ENCODE results near the gene MAGI2.

MAGI2 gene

GRCh38 chr7:78184299-78184698, 1269.2 kb downstream of the MAGI2 start:
- no peak overlapping the region for H3K27ac ChIP-seq
- TF ChIP-seq, protein P1, sequence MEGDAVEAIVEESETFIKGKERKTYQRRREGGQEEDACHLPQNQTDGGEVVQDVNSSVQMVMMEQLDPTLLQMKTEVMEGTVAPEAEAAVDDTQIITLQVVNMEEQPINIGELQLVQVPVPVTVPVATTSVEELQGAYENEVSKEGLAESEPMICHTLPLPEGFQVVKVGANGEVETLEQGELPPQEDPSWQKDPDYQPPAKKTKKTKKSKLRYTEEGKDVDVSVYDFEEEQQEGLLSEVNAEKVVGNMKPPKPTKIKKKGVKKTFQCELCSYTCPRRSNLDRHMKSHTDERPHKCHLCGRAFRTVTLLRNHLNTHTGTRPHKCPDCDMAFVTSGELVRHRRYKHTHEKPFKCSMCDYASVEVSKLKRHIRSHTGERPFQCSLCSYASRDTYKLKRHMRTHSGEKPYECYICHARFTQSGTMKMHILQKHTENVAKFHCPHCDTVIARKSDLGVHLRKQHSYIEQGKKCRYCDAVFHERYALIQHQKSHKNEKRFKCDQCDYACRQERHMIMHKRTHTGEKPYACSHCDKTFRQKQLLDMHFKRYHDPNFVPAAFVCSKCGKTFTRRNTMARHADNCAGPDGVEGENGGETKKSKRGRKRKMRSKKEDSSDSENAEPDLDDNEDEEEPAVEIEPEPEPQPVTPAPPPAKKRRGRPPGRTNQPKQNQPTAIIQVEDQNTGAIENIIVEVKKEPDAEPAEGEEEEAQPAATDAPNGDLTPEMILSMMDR (conservative IDR thresholded peaks at IDR 0.05), result no peak

DNA sequence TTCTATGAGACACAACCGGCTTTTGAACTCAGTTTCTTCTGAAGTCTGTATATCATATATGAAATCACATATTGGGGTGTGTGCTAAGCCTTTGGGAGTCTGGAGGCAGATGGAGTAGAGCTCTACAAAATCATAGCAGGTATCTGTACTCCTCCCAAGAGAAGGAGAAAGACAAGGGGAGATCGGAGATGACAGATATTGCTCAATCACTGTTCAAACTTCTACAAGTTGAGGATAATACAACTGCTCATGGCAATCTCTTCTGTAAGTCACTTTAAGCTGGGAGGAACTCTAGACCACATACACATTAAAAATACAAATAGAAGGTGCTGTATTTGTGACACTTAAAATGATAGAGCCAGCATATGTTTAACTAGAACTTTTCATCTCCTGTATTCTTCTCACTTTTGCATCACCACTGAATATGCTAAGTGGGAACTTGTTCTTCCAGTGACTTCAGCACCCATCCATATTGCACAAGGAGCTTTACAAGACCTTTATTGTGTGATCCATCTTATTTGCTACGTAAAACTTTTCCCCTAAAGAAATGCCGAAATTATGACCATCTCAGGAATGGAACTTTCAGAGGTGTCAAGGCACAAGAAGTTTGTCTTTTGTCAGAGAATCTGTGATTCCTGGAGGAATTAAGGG, 1273.5 kb downstream of the MAGI2 start:
- no peak overlapping the region for H3K27ac ChIP-seq
- TF ChIP-seq, protein P1 (conservative IDR thresholded peaks at IDR 0.05), result no peak

- no peak overlapping the region for H3K27ac ChIP-seq
- TF ChIP-seq, protein P1 (conservative IDR thresholded peaks at IDR 0.05), result no peak
Measured at GRCh38 chr7:78179211-78179610, 1274.3 kb downstream of the MAGI2 start.

GRCh38 chr7:78178319-78178718, 1275.1 kb downstream of the MAGI2 start:
- no peak overlapping the region for H3K27ac ChIP-seq
- TF ChIP-seq, protein P1 (conservative IDR thresholded peaks at IDR 0.05), result no peak

GRCh38 chr7:78176171-78176570, 1277.3 kb downstream of the MAGI2 start:
- TF ChIP-seq, protein P1 (conservative IDR thresholded peaks at IDR 0.05), result no peak
- no peak overlapping the region for H3K27ac ChIP-seq

DNA sequence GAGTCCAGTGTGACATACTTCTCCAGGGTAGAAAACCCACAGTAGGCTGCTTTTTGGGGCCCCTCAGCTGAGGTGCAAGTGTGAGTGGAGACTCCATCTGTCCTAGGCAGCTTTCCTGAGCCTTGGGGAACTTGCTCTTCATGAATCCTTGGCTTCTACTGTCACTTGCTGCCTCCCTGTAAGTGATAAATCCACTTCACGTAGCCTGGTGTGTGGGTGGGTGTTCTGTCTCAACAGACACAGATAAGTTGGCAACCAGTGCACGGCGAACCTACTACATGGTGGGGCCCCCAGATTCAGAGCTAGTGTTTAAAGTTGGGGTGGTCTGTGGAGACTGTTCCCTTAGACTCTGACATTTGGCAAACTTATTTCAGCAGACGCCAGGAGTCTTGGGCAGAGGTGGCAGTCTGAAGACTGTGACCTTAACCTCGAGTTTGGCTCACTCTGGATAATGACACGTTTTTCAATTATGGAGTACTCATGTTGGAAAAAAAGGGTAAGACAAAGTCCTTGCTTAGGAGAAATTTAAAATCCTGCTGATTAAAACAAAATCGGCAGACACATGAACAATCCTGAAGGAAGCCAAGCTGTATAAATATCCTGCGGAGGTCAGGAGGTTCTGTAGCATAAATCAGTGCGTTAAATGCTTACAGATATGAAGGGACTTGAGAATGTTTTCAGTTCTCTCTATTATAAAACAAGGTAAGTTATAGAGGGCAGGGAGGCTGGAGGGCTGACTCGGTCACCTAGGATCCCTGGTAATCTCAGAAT, 1278.0 kb downstream of the MAGI2 start:
- TF ChIP-seq, protein P1 (conservative IDR thresholded peaks at IDR 0.05), result no peak

DNA sequence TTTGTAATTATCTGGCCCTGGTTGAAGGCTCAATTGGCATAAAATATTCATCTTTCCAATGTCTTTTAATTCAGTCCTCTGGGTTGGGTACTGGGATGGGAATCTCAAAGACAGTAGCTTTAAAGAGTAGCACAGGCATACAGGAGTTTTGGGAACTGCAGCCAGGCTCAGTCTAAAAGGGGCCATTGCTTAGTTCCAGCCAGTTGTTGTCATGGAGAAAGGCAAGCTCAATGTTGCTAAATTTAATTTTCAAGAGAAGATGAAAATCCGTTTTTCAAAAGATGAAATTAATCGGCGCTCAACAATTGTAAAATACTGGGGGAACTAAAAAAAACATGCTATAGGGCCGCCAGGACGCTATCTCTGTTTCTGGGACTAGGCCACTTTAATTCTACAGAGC, 1279.8 kb downstream of the MAGI2 start:
- TF ChIP-seq, protein P1 (conservative IDR thresholded peaks at IDR 0.05), result no peak
- H3K27ac ChIP-seq, result no peak overlapping the region

More for the DNA sequence above, 1278.0 kb downstream of the MAGI2 start:
- no peak overlapping the region for H3K27ac ChIP-seq
